ENCODE measurements around the gene SLC8A1. TPM values are rescaled to one million over a fixed set of nuclear protein-coding genes. Genes with fewer than 3 reads are reported as not detected.

The SLC8A1 gene
- total and polyA plus RNA-seq, 8 donors, result 0.31 to 105 (median 14.0) TPM

- H3K36me3 ChIP-seq, result no peaks in the 10 kb centered on the region
- H3K27me3 ChIP-seq, result no peaks in the 10 kb centered on the region
- H3K27ac ChIP-seq, result peak overlapping the region in 1 of 5 donors; percentile 14
- H3K4me3 ChIP-seq, result no peak overlapping the region
- TF ChIP-seq POLR2A (IDR thresholded peaks at IDR 0.05) (no peak), CTCF (IDR thresholded peaks at IDR 0.05) (no peak), POLR2AphosphoS5 (IDR thresholded peaks at IDR 0.05) (no peak), EP300 (IDR thresholded peaks at IDR 0.05) (no peak)
- H3K4me1 ChIP-seq, result peaks cover 0 to 16% (median 5%) of the 10 kb centered on the region in 4 donors
- DNase-seq, result no peak
- intact Hi-C loops (cut with DNase I; ENCODE audit: low total_unique reads), result no loop called here
- no peaks in the 10 kb centered on the region for H3K9me3 ChIP-seq
- WGBS, 5 donors, result 81 to 89% (median 87%) methylated on average over 2 of the region's 2 CpGs
Measured at GRCh38 chr2:40370007-40370395, 81.9 kb downstream of the SLC8A1 start.

- DNase-seq, result no peak
- no peaks in the 10 kb centered on the region for H3K9me3 ChIP-seq
- H3K27ac ChIP-seq, result no peak overlapping the region
- no peaks in the 10 kb centered on the region for H3K27me3 ChIP-seq
- H3K36me3 ChIP-seq, result no peaks in the 10 kb centered on the region
- peaks cover 0 to 21% (median 8%) of the 10 kb centered on the region in 4 donors for H3K4me1 ChIP-seq
- H3K4me3 ChIP-seq, result no peak overlapping the region
- intact Hi-C loops (cut with DNase I; ENCODE audit: low total_unique reads), result no loop called here
- 92 to 94% (median 93%) methylated on average over 3 of the region's 3 CpGs for WGBS, 5 donors
- no peak for TF ChIP-seq CTCF (IDR thresholded peaks at IDR 0.05)
- TF ChIP-seq POLR2AphosphoS5 (IDR thresholded peaks at IDR 0.05), result no peak
Measured at GRCh38 chr2:40369267-40370006, 82.5 kb downstream of the SLC8A1 start.

- 82 to 94% (median 91%) methylated on average over 2 of the region's 2 CpGs for WGBS, 5 donors
- Histone ChIP-seq H3K4me1 (peaks cover 0 to 32% (median 13%) of the 10 kb centered on the region in 4 donors), H3K36me3 (no peaks in the 10 kb centered on the region), H3K9me3 (no peaks in the 10 kb centered on the region), H3K27me3 (no peaks in the 10 kb centered on the region), H3K27ac (no peak overlapping the region), H3K4me3 (no peak overlapping the region)
- intact Hi-C loops (cut with DNase I; ENCODE audit: low total_unique reads), result no loop called here
- no peak for DNase-seq
- TF ChIP-seq CTCF (IDR thresholded peaks at IDR 0.05) (no peak), EP300 (IDR thresholded peaks at IDR 0.05) (no peak), POLR2AphosphoS5 (IDR thresholded peaks at IDR 0.05) (no peak), POLR2A (IDR thresholded peaks at IDR 0.05) (no peak)
Measured at GRCh38 chr2:40367652-40368051, 84.2 kb downstream of the SLC8A1 start.

DNA sequence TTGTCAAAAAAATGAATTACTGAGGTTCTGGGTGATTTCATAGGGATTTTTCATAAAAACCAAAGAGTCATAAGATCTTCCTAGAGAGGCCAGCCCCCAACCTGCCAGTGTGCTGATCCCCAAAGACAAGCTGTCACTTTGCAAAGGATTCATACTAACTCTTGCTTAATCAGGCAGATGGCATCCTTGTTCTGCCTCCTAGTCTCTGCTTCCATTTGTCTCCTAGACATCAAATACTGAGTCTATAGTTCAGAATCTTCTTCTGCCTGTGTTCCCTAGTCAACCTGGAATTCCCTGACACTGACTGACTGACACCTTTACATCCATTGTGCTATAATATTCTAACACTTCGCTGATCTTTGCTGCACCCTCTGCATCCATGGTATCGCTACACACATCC lies 84.9 kb downstream of the SLC8A1 start:
- H3K4me1 ChIP-seq, result peaks cover 0 to 27% (median 10%) of the 10 kb centered on the region in 4 donors
- 91 to 100% (median 95%) methylated on average over 2 of the region's 2 CpGs for WGBS, 5 donors
- no peaks in the 10 kb centered on the region for H3K27me3 ChIP-seq
- H3K36me3 ChIP-seq, result no peaks in the 10 kb centered on the region
- intact Hi-C loops (cut with DNase I; ENCODE audit: low total_unique reads), result no loop called here
- no peak overlapping the region for H3K4me3 ChIP-seq
- TF ChIP-seq POLR2AphosphoS5 (IDR thresholded peaks at IDR 0.05) (no peak), EP300 (IDR thresholded peaks at IDR 0.05) (no peak), CTCF (IDR thresholded peaks at IDR 0.05) (no peak), POLR2A (IDR thresholded peaks at IDR 0.05) (no peak)
- no peaks in the 10 kb centered on the region for H3K9me3 ChIP-seq
- no peak for DNase-seq
- H3K27ac ChIP-seq, result no peak overlapping the region
